ENCODE measurements around the gene DIP2C. TPM values are rescaled to one million over a fixed set of nuclear protein-coding genes. Genes with fewer than 3 reads are reported as not detected.

DIP2C gene
- total RNA-seq, 1 experiment from 2014 or later, result 11.4 TPM

GRCh38 chr10:459743-460142, 229.7 kb downstream of the DIP2C start:
- no peak for DNase-seq
- H3K9me3 Mint-ChIP-seq (ENCODE audit: unreplicated experiment), result no peaks in the 10 kb centered on the region
- no peak for TF ChIP-seq CTCF (IDR thresholded peaks at IDR 0.05; ENCODE audit: insufficient read depth in 1 of 2, low read depth in 1 of 2, low read length in 1 of 2, severe bottlenecking in 1 of 2, unreplicated experiment in 1 of 2)
- no TSS peak for BruUV-seq (replicated peaks)
- Histone ChIP-seq H3K4me3 (ENCODE audit: low read depth, low read length) (no peak overlapping the region), H3K4me1 (no peaks in the 10 kb centered on the region), H3K36me3 (ENCODE audit: control insufficient read depth, insufficient read depth, low read length) (no peaks in the 10 kb centered on the region), H3K27me3 (replicated peaks; ENCODE audit: control insufficient read depth, insufficient read depth, low read length) (no peaks in the 10 kb centered on the region), H3K9me3 (0 out of 2 replicates have a peak, but pooled peaks cover 2% of the 10 kb centered on the region)
- peaks cover 4% of the 10 kb centered on the region for H3K4me1 Mint-ChIP-seq (ENCODE audit: low read depth, unreplicated experiment)
- CTCF ChIA-PET, result no interaction called here
- no peaks in the 10 kb centered on the region for H3K27me3 Mint-ChIP-seq (ENCODE audit: insufficient read depth, unreplicated experiment)
- no peak overlapping the region for H3K4me3 Mint-ChIP-seq (ENCODE audit: unreplicated experiment)
- POLR2A ChIA-PET, result no interaction called here
- no peaks in the 10 kb centered on the region for H3K36me3 Mint-ChIP-seq (ENCODE audit: insufficient read depth, unreplicated experiment)
- intact Hi-C loops (cut with micrococcal nuclease; ENCODE audit: unreplicated experiment), result no loop called here
- H3K27ac Mint-ChIP-seq (ENCODE audit: unreplicated experiment), result no peak overlapping the region

DNA sequence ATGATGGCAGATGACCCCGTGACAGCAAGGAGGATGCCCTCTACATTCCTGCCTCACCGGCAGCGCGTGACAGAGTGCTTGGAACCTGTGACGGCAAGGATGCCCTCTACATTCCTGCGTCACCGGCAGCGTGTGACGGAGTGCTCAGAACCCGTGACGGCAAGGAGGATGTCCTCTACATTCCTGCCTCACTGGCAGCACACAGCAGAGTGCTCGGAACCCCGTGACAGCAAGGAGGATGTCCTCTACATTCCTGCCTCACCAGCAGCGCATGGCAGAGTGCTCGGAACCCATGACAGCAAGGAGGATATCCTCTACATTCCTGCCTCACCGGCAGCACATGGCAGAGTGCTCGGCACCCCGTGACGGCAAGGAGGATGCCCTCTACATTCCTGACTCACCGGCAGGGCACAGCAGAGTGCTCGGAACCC, 231.0 kb downstream of the DIP2C start:
- no peak overlapping the region for H3K4me3 Mint-ChIP-seq (ENCODE audit: unreplicated experiment)
- no peaks in the 10 kb centered on the region for H3K9me3 ChIP-seq
- H3K4me3 ChIP-seq (ENCODE audit: low read depth, low read length), result no peak overlapping the region
- no peak overlapping the region for H3K27ac Mint-ChIP-seq (ENCODE audit: unreplicated experiment)
- H3K27me3 ChIP-seq (replicated peaks; ENCODE audit: control insufficient read depth, insufficient read depth, low read length), result no peaks in the 10 kb centered on the region
- no TSS peak for BruUV-seq (replicated peaks)
- no peaks in the 10 kb centered on the region for H3K27me3 Mint-ChIP-seq (ENCODE audit: insufficient read depth, unreplicated experiment)
- TF ChIP-seq CTCF (IDR thresholded peaks at IDR 0.05; ENCODE audit: insufficient read depth in 1 of 2, low read depth in 1 of 2, low read length in 1 of 2, severe bottlenecking in 1 of 2, unreplicated experiment in 1 of 2), result no peak
- H3K9me3 Mint-ChIP-seq (ENCODE audit: unreplicated experiment), result no peaks in the 10 kb centered on the region
- DNase-seq, result no peak
- CTCF ChIA-PET, result no interaction called here
- intact Hi-C loops (cut with micrococcal nuclease; ENCODE audit: unreplicated experiment), result no loop called here
- no peaks in the 10 kb centered on the region for H3K36me3 Mint-ChIP-seq (ENCODE audit: insufficient read depth, unreplicated experiment)
- no peaks in the 10 kb centered on the region for H3K36me3 ChIP-seq (ENCODE audit: control insufficient read depth, insufficient read depth, low read length)
- no peaks in the 10 kb centered on the region for H3K4me1 ChIP-seq
- peaks cover 7% of the 10 kb centered on the region for H3K4me1 Mint-ChIP-seq (ENCODE audit: low read depth, unreplicated experiment)
- POLR2A ChIA-PET, result no interaction called here

GRCh38 chr10:456486-456885, 233.0 kb downstream of the DIP2C start:
- no peaks in the 10 kb centered on the region for H3K9me3 Mint-ChIP-seq (ENCODE audit: unreplicated experiment)
- CTCF ChIA-PET, result no interaction called here
- no peaks in the 10 kb centered on the region for H3K4me1 ChIP-seq
- H3K4me3 ChIP-seq (ENCODE audit: low read depth, low read length), result no peak overlapping the region
- no peaks in the 10 kb centered on the region for H3K9me3 ChIP-seq
- no peak overlapping the region for H3K4me3 Mint-ChIP-seq (ENCODE audit: unreplicated experiment)
- no peak overlapping the region for H3K27ac Mint-ChIP-seq (ENCODE audit: unreplicated experiment)
- H3K36me3 Mint-ChIP-seq (ENCODE audit: insufficient read depth, unreplicated experiment), result no peaks in the 10 kb centered on the region
- DNase-seq, result no peak
- POLR2A ChIA-PET, result no interaction called here
- BruUV-seq (replicated peaks), result no TSS peak
- H3K4me1 Mint-ChIP-seq (ENCODE audit: low read depth, unreplicated experiment), result peaks cover 7% of the 10 kb centered on the region
- no peaks in the 10 kb centered on the region for H3K27me3 Mint-ChIP-seq (ENCODE audit: insufficient read depth, unreplicated experiment)
- no peaks in the 10 kb centered on the region for H3K36me3 ChIP-seq (ENCODE audit: control insufficient read depth, insufficient read depth, low read length)
- no peak for TF ChIP-seq CTCF (IDR thresholded peaks at IDR 0.05; ENCODE audit: insufficient read depth in 1 of 2, low read depth in 1 of 2, low read length in 1 of 2, severe bottlenecking in 1 of 2, unreplicated experiment in 1 of 2)
- no peaks in the 10 kb centered on the region for H3K27me3 ChIP-seq (replicated peaks; ENCODE audit: control insufficient read depth, insufficient read depth, low read length)
- intact Hi-C loops (cut with micrococcal nuclease; ENCODE audit: unreplicated experiment), result no loop called here
